Activated T-cell treated with anti-CD3 and anti-CD28 coated beads, Interleukin-2, amount 50 U/mL, for 72 hours (primary cell): ENCODE measurements around the gene AKAP13. TPM values are rescaled to one million over a fixed set of nuclear protein-coding genes. Genes with fewer than 3 reads are reported as not detected.
A peak's percentile ranks its signal among the peaks of the same experiment; 100 is the strongest.

Experiments used
- ATAC-seq, 2 donors: fragments of 150-1000 bp; cut with Tn5 transposase; replicated peaks in 1 of 2; 2 replicates each; pipeline ENCODE4 v1.10.0; 2021; ENCODE audit warnings: moderate library complexity in 2 of 2, mild to moderate bottlenecking in 1 of 2
- DNase-seq, 2 donors: peaks; one replicate each; pipeline ENCODE4 v3.0.0; 2021 to 2022; ENCODE audit warnings: mixed read lengths in 1 of 2
- H3K27ac Mint-ChIP-seq: one replicate; pipeline ENCODE4 v1.8.0; 2022; ENCODE audit warnings: mild to moderate bottlenecking, moderate library complexity, mixed read lengths
- H3K27me3 Mint-ChIP-seq: one replicate; pipeline ENCODE4 v1.8.0; 2022; ENCODE audit warnings: low read depth, mixed read lengths
- H3K36me3 Mint-ChIP-seq, 2 donors: one replicate each; pipeline ENCODE4 v1.8.0; 2022; ENCODE audit warnings: mixed read lengths in 2 of 2, mild to moderate bottlenecking in 1 of 2; ENCODE audit not compliant: insufficient read depth in 2 of 2
- H3K4me1 Mint-ChIP-seq: one replicate; pipeline ENCODE4 v1.8.0; 2022; ENCODE audit warnings: low read depth, mixed read lengths
- H3K4me3 Mint-ChIP-seq, 2 donors: one replicate each; pipeline ENCODE4 v1.8.0; 2022; ENCODE audit warnings: mild to moderate bottlenecking in 2 of 2, mixed read lengths in 2 of 2, moderate library complexity in 2 of 2
- H3K9me3 Mint-ChIP-seq, 2 donors: one replicate each; pipeline ENCODE4 v1.8.0; 2022; ENCODE audit warnings: mixed read lengths in 2 of 2
- total RNA-seq, 2 donors: library from RNA; stranded (reverse); gene quantifications; one replicate each; pipeline ENCODE4 v1.2.3, GENCODE V29; 2022

Gene AKAP13
- total RNA-seq, 2 donors from 2014 or later: 134 to 185 TPM

DNA sequence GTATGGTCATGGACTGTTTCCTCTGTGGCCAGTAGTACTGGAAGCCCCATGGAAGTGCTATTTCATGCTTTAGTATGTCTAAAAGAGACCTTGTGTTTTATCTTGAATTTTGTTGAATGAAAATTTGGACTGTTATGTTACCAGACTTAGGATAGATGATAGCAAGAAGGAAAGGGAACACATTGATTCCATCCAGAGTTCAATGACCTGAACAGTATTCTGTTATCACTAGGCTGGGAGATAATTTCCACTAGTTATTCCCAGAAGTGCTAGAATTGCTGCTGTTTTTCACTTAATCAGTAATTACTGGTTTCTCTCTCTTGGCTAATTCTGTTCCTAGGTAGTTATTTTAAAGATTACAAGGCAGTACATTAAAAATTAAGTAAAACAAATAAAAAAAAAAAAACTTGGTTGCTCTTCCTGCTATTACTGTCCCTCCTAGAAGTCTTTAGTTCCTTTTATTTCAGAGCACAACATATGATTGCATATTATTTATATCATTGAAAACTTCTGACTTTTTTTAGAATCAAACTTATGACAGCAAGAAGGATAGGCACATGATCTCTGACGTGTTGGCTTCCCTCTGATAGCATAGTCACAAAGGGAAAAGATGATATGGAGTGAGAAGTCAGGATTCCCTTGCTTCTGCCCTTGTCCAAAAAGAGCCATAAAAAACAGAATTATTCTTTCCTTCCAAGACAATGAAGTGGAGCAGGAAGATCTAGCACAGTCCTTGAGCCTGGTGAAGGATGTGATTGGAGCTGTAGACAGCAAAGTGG is 342.2 kb downstream of the AKAP13 start:
- Mint-ChIP-seq H3K27me3 (no peaks in the 10 kb centered on the region), H3K4me1 (peaks cover 67% of the 10 kb centered on the region), H3K4me3 (peak overlapping the region in 1 of 2 donors; percentile 4), H3K27ac (peak overlapping the region; percentile 28), H3K9me3 (no peaks in the 10 kb centered on the region), H3K36me3 (peaks cover 19 to 49% of the 10 kb centered on the region in 2 donors)
- ATAC-seq (no peak), DNase-seq (no peak)

DNA sequence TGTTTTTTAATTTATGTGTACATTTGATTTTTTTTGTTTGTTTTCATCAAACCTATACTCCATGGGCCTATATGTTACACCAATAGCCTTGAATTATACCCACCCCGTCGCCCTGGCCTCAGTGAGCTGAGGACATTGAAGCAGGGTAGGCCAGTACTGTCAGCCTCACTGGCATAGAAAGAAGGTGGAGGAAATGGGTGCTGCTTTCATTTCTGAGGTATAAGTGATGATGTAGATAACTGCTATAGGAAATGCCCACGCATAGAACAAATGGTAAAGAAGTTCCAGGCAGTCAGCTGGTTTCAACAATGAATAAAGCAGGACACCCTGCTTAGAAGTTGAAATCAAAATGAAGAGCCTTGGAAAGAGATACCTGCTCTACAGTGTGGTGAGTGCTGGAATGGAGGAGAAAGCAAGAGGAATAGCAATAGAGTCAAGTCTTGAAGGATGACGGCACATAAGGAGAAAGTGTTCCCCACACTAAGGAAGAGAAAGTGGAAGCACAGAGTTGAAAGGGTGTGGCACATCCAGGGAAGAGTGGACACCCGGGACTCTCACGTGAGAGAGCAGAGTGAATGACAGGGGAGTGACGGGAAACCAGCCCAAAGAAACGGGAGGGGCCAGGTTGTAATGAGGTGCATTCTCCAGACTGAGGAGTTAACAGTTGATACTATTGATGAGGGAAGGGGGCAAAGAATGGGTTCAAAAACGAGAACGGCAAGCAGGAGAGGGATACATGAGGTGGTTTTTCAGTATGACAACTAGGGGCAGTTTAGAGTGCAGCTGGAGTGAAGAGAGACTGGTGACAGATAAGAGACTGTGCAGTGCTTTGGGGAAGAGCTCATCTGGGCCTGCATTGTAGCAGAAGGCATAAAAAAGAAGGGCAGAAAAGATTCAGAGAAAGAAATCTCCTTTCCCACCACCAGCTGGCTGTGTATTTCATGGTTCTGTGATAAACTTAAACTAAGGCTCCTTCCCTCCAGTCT is 343.9 kb downstream of the AKAP13 start:
- Mint-ChIP-seq H3K36me3 (peaks cover 16 to 40% of the 10 kb centered on the region in 2 donors), H3K4me3 (peak overlapping the region; percentile 76 to 91), H3K27ac (peak overlapping the region; percentile 100), H3K4me1 (peaks cover 59% of the 10 kb centered on the region), H3K9me3 (no peaks in the 10 kb centered on the region), H3K27me3 (no peaks in the 10 kb centered on the region)
- DNase-seq (peak in 1 of 2 donors; percentile 39), ATAC-seq (peak; percentile 79 to 85)

DNA sequence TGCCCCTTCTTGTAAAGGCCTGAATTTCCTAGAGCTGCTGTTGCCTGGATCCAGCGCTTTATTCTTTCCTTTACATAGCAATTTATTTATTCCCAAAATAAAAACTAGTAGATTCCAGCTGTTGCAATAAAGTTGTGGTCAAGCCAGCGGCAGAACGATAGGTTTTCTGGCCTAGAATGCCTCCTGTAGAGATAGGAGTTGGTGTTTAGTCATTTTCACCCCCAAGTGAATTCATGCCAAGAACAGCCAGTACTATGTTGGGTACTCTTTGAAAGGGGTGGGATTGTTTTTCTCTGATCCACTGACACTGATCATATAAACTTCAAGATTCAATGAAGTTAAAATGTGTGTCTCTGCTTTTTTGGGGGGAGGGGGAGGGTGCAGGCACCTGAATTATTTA is 344.6 kb downstream of the AKAP13 start:
- Mint-ChIP-seq H3K4me3 (peak overlapping the region in 1 of 2 donors; percentile 91), H3K4me1 (peaks cover 59% of the 10 kb centered on the region), H3K36me3 (peaks cover 18 to 45% of the 10 kb centered on the region in 2 donors), H3K27ac (peak overlapping the region; percentile 100), H3K9me3 (no peaks in the 10 kb centered on the region), H3K27me3 (no peaks in the 10 kb centered on the region)
- ATAC-seq (no peak), DNase-seq (no peak)

DNA sequence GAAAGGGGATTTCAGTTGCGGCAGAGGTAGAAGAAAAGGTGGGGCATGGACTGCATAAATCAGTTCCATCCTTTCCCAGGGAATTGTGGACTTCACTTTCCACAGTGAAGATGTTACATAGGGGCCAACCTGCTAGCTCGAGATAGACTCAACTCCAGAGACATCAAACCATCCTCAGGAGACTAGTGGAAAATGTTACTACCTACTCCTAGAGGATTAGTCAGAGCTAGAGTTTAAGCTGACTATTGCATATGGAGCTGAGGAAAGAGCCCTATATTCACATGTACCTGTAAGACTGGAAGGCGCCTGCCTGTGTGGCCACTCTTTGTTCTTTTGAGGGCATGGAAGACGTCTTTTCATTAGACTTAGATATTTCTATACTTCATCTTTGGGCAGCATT is 345.2 kb downstream of the AKAP13 start:
- peak; percentile 25 for ATAC-seq
- Mint-ChIP-seq H3K4me3 (no peak overlapping the region), H3K9me3 (no peaks in the 10 kb centered on the region), H3K27ac (peak overlapping the region; percentile 87), H3K27me3 (no peaks in the 10 kb centered on the region), H3K4me1 (peaks cover 59% of the 10 kb centered on the region), H3K36me3 (peaks cover 18 to 51% of the 10 kb centered on the region in 2 donors)
- no peak for DNase-seq

DNA sequence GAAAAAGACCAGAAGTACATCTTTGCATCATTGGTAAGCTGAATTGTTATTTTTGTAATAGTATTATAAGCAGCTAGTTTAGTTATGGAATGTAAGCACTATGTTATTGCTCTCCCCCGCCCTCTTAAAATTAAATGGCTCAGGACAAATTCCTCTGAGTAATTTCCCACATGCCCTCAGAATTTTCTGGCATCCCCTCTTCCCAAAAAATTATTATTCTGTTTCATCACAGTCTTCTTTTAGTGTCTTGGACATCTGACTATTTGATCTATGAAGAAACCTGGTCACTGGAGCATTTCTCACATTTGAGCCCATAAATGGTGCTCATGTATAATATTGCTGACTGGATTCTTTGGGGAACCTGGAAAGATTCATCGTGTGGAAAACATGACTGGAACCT is 346.1 kb downstream of the AKAP13 start:
- Mint-ChIP-seq H3K27me3 (no peaks in the 10 kb centered on the region), H3K9me3 (no peaks in the 10 kb centered on the region), H3K4me1 (peaks cover 54% of the 10 kb centered on the region), H3K4me3 (peak overlapping the region in 1 of 2 donors; percentile 26), H3K36me3 (peaks cover 15 to 51% of the 10 kb centered on the region in 2 donors), H3K27ac (peak overlapping the region; percentile 87)
- DNase-seq (no peak), ATAC-seq (no peak)

DNA sequence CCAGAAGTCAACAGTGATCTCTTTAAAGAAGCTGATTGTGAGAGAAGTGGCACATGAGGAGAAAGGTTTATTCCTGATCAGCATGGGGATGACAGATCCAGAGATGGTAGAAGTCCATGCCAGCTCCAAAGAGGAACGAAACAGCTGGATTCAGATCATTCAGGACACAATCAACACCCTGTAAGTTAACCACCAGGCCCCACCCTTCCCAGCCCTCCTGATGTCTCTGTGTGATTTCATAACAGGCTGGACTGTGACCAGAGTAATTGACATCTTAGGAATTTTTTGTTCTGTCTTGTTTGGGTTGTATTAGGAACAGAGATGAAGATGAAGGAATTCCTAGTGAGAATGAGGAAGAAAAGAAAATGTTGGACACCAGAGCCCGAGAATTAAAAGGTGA is 346.7 kb downstream of the AKAP13 start:
- peaks cover 54% of the 10 kb centered on the region for H3K4me1 Mint-ChIP-seq
- ATAC-seq: no peak
- peaks cover 15 to 47% of the 10 kb centered on the region in 2 donors for H3K36me3 Mint-ChIP-seq

DNA sequence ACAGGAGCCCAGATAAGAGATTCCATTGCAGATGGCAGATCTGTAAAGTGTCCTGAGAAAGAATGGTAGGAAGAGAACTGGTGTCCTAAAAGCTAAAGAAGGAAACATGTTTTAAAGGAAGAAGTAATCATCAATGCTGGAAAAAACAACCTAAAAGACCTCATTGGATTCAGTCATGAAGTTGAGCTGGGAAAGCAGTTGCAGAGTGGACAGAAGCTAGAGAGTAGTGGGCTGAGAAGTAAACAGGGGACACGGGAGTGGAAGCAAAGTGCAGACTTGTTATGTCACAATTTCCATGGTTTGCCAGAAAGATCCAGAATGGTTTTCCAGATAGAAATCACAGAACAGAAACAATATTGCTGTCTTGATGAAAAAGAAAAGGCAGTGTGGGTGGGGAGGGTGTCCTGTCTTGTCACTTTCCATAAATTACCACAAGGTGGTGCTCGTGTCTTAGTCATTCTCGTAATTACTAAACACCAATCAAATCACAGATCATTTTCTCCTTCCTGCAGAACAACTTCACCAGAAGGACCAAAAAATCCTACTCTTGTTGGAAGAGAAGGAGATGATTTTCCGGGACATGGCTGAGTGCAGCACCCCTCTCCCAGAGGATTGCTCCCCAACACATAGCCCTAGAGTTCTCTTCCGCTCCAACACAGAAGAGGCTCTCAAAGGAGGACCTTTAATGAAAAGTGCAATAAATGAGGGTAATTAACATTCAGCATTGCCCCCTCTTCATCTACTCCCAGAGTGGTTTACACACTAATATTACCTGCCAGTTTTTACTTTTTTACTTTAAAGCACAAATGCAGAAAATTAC is 349.8 kb downstream of the AKAP13 start:
- Mint-ChIP-seq H3K27ac (peak overlapping the region; percentile 68), H3K4me1 (peaks cover 29% of the 10 kb centered on the region), H3K9me3 (peaks cover 5% of the 10 kb centered on the region in 2 donors), H3K36me3 (peaks cover 23 to 58% of the 10 kb centered on the region in 2 donors), H3K4me3 (peak overlapping the region in 1 of 2 donors; percentile 9), H3K27me3 (no peaks in the 10 kb centered on the region)
- DNase-seq (peak; percentile 53 to 64), ATAC-seq (peak; percentile 74 to 83)

More for the DNA sequence above, 346.7 kb downstream of the AKAP13 start:
- no peak for DNase-seq
- Mint-ChIP-seq H3K9me3 (no peaks in the 10 kb centered on the region), H3K27me3 (no peaks in the 10 kb centered on the region), H3K4me3 (no peak overlapping the region), H3K27ac (peak overlapping the region; percentile 87)

DNA sequence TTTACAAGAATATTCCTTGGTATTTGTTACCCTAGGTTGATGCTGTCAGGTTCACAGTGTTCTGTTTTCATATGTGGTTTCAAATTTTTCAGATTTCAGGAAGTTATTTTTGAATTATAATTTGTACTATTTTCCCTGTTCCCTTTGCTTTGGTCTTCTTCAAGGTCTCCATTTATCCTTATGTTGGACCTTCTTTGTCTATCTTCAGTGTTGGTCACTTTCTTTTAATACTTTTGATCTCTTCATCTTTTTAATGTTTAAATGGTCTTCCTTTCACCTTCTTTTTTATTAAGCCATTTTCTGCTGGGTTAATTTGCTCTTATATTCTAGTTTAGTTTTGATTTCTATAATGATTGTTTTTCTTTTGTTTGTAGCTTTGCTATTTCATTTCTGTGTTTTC is 353.0 kb downstream of the AKAP13 start:
- ATAC-seq: no peak
- Mint-ChIP-seq H3K4me1 (peaks cover 18% of the 10 kb centered on the region), H3K27ac (peak overlapping the region; percentile 96), H3K9me3 (peaks cover 5% of the 10 kb centered on the region in 2 donors), H3K27me3 (no peaks in the 10 kb centered on the region), H3K4me3 (no peak overlapping the region), H3K36me3 (peaks cover 23 to 62% of the 10 kb centered on the region in 2 donors)
- DNase-seq: no peak

DNA sequence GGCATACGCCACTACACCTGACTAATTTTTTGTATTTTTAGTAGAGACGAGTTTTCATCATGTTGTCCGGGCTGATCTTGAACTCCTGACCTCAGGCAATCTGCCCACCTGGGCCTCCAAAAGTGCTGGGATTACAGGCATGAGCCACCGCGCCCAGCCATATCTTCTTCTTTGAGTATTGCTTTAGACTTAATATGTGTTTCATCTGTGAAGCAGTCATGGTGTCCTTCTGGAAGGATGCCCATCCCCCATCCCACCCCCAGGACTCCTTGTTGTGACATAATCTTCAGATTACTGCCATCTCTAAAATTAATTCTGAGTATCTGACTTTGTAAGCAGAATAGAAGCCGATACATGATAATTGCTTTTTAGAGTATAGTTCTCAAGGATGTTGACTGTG is 356.7 kb downstream of the AKAP13 start:
- H3K4me3 Mint-ChIP-seq: no peak overlapping the region
- no peak for DNase-seq

DNA sequence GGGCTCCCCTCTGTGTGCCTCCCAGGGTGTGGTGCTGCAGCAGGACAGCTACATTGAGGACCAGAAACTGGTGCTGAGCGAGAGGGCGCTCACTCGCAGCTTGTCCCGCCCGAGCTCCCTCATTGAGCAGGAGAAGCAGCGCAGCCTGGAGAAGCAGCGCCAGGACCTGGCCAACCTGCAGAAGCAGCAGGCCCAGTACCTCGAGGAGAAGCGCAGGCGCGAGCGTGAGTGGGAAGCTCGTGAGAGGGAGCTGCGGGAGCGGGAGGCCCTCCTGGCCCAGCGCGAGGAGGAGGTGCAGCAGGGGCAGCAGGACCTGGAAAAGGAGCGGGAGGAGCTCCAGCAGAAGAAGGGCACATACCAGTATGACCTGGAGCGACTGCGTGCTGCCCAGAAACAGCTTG is 360.6 kb downstream of the AKAP13 start:
- Mint-ChIP-seq H3K36me3 (peaks cover 3 to 29% of the 10 kb centered on the region in 2 donors), H3K27me3 (no peaks in the 10 kb centered on the region), H3K4me1 (peaks cover 4% of the 10 kb centered on the region), H3K4me3 (no peak overlapping the region), H3K9me3 (no peaks in the 10 kb centered on the region), H3K27ac (peak overlapping the region; percentile 48)
- ATAC-seq (no peak), DNase-seq (no peak)

More for the DNA sequence above, 356.7 kb downstream of the AKAP13 start:
- Mint-ChIP-seq H3K27me3 (no peaks in the 10 kb centered on the region), H3K36me3 (peaks cover 18 to 50% of the 10 kb centered on the region in 2 donors), H3K27ac (no peak overlapping the region), H3K4me1 (no peaks in the 10 kb centered on the region), H3K9me3 (peaks cover 5% of the 10 kb centered on the region in 2 donors)
- ATAC-seq: no peak

DNA sequence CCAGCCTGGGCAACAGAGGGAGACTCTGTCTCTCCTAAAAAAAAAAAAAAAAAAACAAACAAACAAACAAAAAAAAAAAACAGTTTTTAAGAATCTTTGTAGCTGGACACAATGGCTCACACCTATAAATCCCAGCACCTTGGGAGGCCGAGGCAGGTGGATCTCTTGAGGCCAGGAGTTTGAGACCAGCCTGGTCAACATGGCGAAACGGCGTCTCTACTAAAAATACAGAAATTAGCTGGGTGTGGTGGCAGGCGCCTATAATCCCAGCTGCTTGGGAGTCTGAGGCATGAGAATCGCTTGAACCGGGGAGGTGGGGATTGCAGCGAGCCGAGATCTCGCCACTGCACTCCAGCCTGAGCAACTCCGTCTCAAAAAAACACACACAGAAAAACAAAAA is 361.3 kb downstream of the AKAP13 start:
- Mint-ChIP-seq H3K9me3 (no peaks in the 10 kb centered on the region), H3K36me3 (peaks cover 3 to 23% of the 10 kb centered on the region in 2 donors), H3K4me3 (no peak overlapping the region), H3K27me3 (no peaks in the 10 kb centered on the region), H3K27ac (peak overlapping the region; percentile 48), H3K4me1 (peaks cover 4% of the 10 kb centered on the region)
- ATAC-seq: no peak
- no peak for DNase-seq

DNA sequence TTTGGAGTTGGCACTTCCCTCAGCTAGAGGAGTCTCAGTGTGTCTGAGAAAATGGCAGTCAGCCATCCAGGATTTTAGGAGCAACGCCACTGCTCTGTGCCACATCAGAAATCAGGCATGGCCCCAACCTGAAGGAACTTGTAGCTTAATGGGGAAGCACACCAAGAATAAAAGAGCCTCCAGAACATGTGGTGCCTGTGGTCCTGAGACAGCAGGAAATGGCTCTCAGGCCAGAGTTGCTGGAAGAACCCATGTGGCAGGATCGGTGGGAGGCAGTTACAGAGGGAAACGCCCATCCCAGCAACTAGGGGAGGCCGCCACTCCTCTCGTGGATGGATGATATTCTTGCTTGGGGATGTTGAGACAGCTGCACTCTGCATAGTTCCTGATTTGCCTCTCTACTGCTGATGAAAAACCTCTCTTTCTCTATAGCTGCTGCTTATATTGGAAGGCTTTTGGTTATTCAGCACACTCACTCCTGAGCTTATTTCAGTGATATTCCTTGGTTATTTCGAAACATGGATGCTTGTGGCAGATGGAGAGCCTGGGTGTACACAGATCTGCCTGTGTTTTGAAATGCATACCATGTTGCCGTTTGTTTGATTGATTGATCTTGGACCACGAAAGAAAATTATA is 361.9 kb downstream of the AKAP13 start:
- Mint-ChIP-seq H3K4me3 (no peak overlapping the region), H3K4me1 (peaks cover 4% of the 10 kb centered on the region), H3K27me3 (no peaks in the 10 kb centered on the region), H3K9me3 (no peaks in the 10 kb centered on the region), H3K36me3 (peaks cover 3 to 23% of the 10 kb centered on the region in 2 donors), H3K27ac (peak overlapping the region; percentile 73)
- ATAC-seq (no peak), DNase-seq (no peak)
